Heart left ventricle (tissue), 13 donors: ENCODE results near the gene DLGAP4.

Source experiments
- POLR2A ChIP-seq, 2 donors: fragments of 450-650 bp; IDR thresholded peaks; one replicate each; pipeline ENCODE4 v1.6.1; 2017; ENCODE audit warnings: antibody characterized with exemption in 2 of 2, mild to moderate bottlenecking in 2 of 2, moderate library complexity in 2 of 2
- TF ChIP-seq, protein P1 (sequence below), 12 donors: fragments of 200-600 bp; sonication (generic) in 4 of 12; IDR thresholded peaks; one replicate each; pipeline versions ENCODE4 v1.5.0 to v1.8.0; 2018 to 2022; ENCODE audit warnings: antibody characterized with exemption in 12 of 12, mild to moderate bottlenecking in 5 of 12
- donor health status: ischemic (EF 13 %, LVEDD 7.1; RV severe dilation, severe dysfunction).
- donor health status: DM: no; HTN: yes; CAD: no.
- donor health status: DM: no; HTN: no; CAD: no.
- donor health status: ischemic (EF 25% LVEDD 6.9; RV normal size, moderate dysfunction).
- donor health status: ischemic (EF 25% LVEDD 5.7; RV mildly dilated, moderate dysfunction).
- donor health status: ischemic (EF 35%, LVEDD 5.7; RV mildly dilated, moderate dysfunction).
- donor health status: nonischemic (EF 11% LVEDD 7.7; RV severe dilation, severe dysfunction).
- donor health status: DM: yes; HTN: yes; CAD: no.
- donor health status: PGD.
- donor health status: ischemic (EF 29% LVEDD 5.4; RV normal size, mild dysfunction).
- donor health status: nonischemic (EF 23%, LVEDD 6.1; RV moderate dilation, normal function).

DNA sequence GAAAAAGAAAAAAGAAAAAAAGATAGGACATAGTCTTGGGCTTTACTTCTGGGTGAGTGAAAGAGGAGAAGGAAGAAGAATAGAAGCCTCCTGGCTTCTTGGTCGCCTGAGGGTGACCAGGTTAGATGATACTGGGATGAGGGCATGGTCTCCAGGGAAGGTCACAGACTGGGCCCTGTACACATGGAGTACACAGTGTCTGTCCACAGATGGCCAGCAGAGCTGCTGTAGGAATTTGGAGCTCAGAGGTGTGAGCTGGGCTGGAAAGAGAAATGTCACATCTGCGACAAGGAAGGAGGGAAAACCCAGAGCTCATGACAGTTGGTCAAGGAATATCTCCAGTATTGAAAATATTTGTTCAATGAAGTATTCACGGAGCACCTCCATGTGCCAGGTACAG is 56.1 kb downstream of the DLGAP4 start:
- TF ChIP-seq, protein P1, sequence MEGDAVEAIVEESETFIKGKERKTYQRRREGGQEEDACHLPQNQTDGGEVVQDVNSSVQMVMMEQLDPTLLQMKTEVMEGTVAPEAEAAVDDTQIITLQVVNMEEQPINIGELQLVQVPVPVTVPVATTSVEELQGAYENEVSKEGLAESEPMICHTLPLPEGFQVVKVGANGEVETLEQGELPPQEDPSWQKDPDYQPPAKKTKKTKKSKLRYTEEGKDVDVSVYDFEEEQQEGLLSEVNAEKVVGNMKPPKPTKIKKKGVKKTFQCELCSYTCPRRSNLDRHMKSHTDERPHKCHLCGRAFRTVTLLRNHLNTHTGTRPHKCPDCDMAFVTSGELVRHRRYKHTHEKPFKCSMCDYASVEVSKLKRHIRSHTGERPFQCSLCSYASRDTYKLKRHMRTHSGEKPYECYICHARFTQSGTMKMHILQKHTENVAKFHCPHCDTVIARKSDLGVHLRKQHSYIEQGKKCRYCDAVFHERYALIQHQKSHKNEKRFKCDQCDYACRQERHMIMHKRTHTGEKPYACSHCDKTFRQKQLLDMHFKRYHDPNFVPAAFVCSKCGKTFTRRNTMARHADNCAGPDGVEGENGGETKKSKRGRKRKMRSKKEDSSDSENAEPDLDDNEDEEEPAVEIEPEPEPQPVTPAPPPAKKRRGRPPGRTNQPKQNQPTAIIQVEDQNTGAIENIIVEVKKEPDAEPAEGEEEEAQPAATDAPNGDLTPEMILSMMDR (IDR thresholded peaks at IDR 0.05): no peak
- no peak for TF ChIP-seq POLR2A (IDR thresholded peaks at IDR 0.05)
